BLaER1 (cell line): ENCODE measurements around the gene ST8SIA5.

Experiments used
- H3K27ac ChIP-seq: shearing (Covaris generic); formaldehyde crosslinking; 2 replicates; pipeline ENCODE4 v1.8.1; 2022
- H3K27me3 ChIP-seq: shearing (Covaris generic); formaldehyde crosslinking; 2 replicates; pipeline ENCODE4 v1.8.1; 2022
- H3K36me3 ChIP-seq: shearing (Covaris generic); formaldehyde crosslinking; 2 replicates; pipeline ENCODE4 v1.8.1; 2022
- H3K4me1 ChIP-seq: shearing (Covaris generic); formaldehyde crosslinking; 2 replicates; pipeline ENCODE4 v1.8.1; 2022
- H3K4me2 ChIP-seq: shearing (Covaris generic); formaldehyde crosslinking; 2 replicates; pipeline ENCODE4 v1.8.1; 2022
- H3K4me3 ChIP-seq: shearing (Covaris generic); formaldehyde crosslinking; 2 replicates; pipeline ENCODE4 v1.8.1; 2022
- H3K9ac ChIP-seq: shearing (Covaris generic); formaldehyde crosslinking; 2 replicates; pipeline ENCODE4 v1.8.1; 2022
- H3K9me3 ChIP-seq: shearing (Covaris generic); formaldehyde crosslinking; 2 replicates; pipeline ENCODE4 v1.8.1; 2022
- H4K20me1 ChIP-seq: shearing (Covaris generic); formaldehyde crosslinking; 2 replicates; pipeline ENCODE4 v1.8.1; 2022
- Cebpa-rat ChIP-seq: shearing (Covaris generic); IDR thresholded peaks from 2 replicates; pipeline ENCODE4 v1.8.1; 2022

ST8SIA5 gene

DNA sequence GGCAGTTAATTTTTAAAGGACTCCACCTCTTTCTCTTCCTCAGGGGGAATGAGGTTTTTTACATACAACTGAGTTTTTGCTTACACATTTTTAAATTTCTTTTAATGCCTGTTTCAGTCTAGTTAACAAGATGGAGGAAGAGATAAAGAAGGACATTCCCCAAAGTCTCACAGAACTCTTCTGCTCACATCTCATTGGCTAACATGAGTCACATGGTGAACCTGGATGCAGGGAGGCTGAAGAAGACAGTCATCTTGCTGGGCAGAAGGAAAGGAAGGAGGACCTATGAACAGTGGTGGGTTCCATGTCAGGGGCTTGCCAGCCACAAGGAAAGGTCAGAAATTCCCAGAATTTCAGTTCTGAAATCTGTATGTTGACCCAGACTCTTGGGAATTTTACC, 10.4 kb upstream of the ST8SIA5 start:
- Histone ChIP-seq H3K9ac (no peak overlapping the region), H3K27me3 (no peaks in the 10 kb centered on the region), H3K4me1 (peaks cover 39% of the 10 kb centered on the region), H3K27ac (no peak overlapping the region), H3K4me2 (no peak overlapping the region), H3K4me3 (no peak overlapping the region), H4K20me1 (no peaks in the 10 kb centered on the region), H3K9me3 (no peaks in the 10 kb centered on the region), H3K36me3 (no peaks in the 10 kb centered on the region)
- TF ChIP-seq Cebpa-rat, result no peak

GRCh38 chr18:46764586-46764985, 7.7 kb upstream of the ST8SIA5 start:
- H3K9me3 ChIP-seq, result no peaks in the 10 kb centered on the region
- peaks cover 12% of the 10 kb centered on the region for H3K4me1 ChIP-seq
- H3K27ac ChIP-seq, result no peak overlapping the region
- H3K4me2 ChIP-seq, result no peak overlapping the region
- H3K4me3 ChIP-seq, result no peak overlapping the region
- TF ChIP-seq Cebpa-rat, result no peak
- no peaks in the 10 kb centered on the region for H3K27me3 ChIP-seq
- H3K36me3 ChIP-seq, result no peaks in the 10 kb centered on the region
- no peaks in the 10 kb centered on the region for H4K20me1 ChIP-seq
- H3K9ac ChIP-seq, result no peak overlapping the region

DNA sequence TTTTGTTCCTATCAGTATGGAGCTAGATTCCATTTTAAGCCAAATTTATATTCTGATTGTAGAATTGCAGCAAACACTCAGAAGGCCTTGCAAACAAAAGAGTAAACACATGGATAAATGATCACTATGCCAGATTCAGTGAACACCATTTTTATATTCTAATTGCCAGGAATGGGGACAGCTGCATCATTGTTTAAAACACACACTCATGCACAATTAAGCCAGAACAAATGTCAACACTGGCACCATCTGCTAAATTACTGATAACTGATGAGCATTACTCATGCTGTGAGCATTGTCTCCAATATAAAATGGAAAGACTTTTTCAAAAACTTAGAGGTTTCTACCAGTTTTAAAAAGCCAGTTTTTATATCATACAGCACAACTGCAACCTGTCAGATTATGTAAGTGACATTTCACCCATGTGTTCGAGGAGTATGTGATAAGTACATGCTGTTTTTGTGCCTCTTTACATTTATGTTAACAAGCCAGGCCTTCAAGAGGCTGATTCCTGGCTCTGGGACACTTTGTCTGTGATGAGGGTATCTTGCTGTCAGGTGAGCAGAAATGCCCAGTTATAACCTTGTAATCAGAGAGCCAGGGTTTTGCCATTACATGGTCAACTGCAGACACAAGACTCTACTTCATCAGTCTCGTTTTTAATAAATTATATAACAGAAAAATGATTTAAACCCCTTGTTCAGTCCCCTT, 4.4 kb upstream of the ST8SIA5 start:
- H4K20me1 ChIP-seq, result no peaks in the 10 kb centered on the region
- no peaks in the 10 kb centered on the region for H3K36me3 ChIP-seq
- peaks cover 20% of the 10 kb centered on the region for H3K9me3 ChIP-seq
- peaks cover 2% of the 10 kb centered on the region for H3K4me1 ChIP-seq
- no peak overlapping the region for H3K4me2 ChIP-seq
- no peak overlapping the region for H3K27ac ChIP-seq
- H3K4me3 ChIP-seq, result no peak overlapping the region
- no peak for TF ChIP-seq Cebpa-rat
- no peaks in the 10 kb centered on the region for H3K27me3 ChIP-seq
- H3K9ac ChIP-seq, result no peak overlapping the region

- no peak overlapping the region for H3K4me3 ChIP-seq
- H3K9me3 ChIP-seq, result peaks cover 24% of the 10 kb centered on the region
- H4K20me1 ChIP-seq, result no peaks in the 10 kb centered on the region
- H3K4me2 ChIP-seq, result no peak overlapping the region
- TF ChIP-seq Cebpa-rat, result no peak
- H3K27me3 ChIP-seq, result no peaks in the 10 kb centered on the region
- H3K9ac ChIP-seq, result no peak overlapping the region
- no peak overlapping the region for H3K27ac ChIP-seq
- peaks cover 15% of the 10 kb centered on the region for H3K4me1 ChIP-seq
- H3K36me3 ChIP-seq, result no peaks in the 10 kb centered on the region
Measured at GRCh38 chr18:46759890-46760289, 3.0 kb upstream of the ST8SIA5 start.

DNA sequence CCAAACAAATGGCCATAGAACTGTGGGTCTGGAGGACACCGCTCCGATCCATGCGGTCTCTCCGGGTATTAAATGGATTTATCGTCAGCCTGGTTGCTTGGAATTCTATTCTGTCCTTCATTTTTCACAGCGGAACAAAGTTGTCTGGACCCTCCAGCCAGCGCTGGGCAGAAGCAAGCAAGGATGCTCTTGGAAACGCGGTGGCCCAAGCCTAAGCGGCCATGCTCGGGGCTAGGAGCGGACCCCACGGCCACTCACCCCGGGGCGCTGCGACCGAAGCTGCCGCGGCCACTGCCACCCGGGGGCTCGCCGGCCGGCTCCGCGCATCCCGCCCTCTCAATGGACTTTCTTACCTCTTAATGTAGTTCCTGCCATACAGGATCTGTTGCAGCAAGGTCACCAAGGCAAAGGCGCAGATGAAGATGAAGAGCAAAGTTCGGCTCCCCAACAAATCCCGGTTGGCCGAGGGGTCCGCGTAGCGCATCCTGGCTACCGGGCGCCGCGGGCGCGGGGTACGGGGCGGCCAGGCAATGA, 761 bp downstream of the ST8SIA5 start:
- H3K27me3 ChIP-seq, result no peaks in the 10 kb centered on the region
- H3K4me1 ChIP-seq, result peaks cover 30% of the 10 kb centered on the region
- H3K4me2 ChIP-seq, result peak overlapping the region; percentile 79
- peak overlapping the region; percentile 65; the same call in 1 of the 2 replicates for H3K27ac ChIP-seq
- peaks cover 24% of the 10 kb centered on the region for H3K9me3 ChIP-seq
- no peaks in the 10 kb centered on the region for H4K20me1 ChIP-seq
- H3K9ac ChIP-seq, result peak overlapping the region; percentile 74
- no peak for TF ChIP-seq Cebpa-rat
- 0 out of 2 replicates have a peak, but pooled peaks cover 3% of the 10 kb centered on the region for H3K36me3 ChIP-seq
- peak overlapping the region; percentile 72 for H3K4me3 ChIP-seq

GRCh38 chr18:46755315-46756024, 1.4 kb downstream of the ST8SIA5 start:
- Histone ChIP-seq H3K4me3 (peak overlapping the region; percentile 72), H3K27me3 (no peaks in the 10 kb centered on the region), H3K9ac (peak overlapping the region; percentile 74; the same call in 1 of the 2 replicates), H3K4me2 (peak overlapping the region; percentile 79), H4K20me1 (no peaks in the 10 kb centered on the region), H3K4me1 (peaks cover 30% of the 10 kb centered on the region), H3K27ac (peak overlapping the region; percentile 78; the same call in 1 of the 2 replicates), H3K36me3 (0 out of 2 replicates have a peak, but pooled peaks cover 3% of the 10 kb centered on the region), H3K9me3 (peaks cover 24% of the 10 kb centered on the region)
- no peak for TF ChIP-seq Cebpa-rat

- H3K27me3 ChIP-seq, result no peaks in the 10 kb centered on the region
- no peak for TF ChIP-seq Cebpa-rat
- H3K4me2 ChIP-seq, result peak overlapping the region; percentile 79
- peaks cover 30% of the 10 kb centered on the region for H3K4me1 ChIP-seq
- H3K36me3 ChIP-seq, result 0 out of 2 replicates have a peak, but pooled peaks cover 3% of the 10 kb centered on the region
- peak overlapping the region; percentile 74; the same call in 1 of the 2 replicates for H3K9ac ChIP-seq
- peaks cover 24% of the 10 kb centered on the region for H3K9me3 ChIP-seq
- H4K20me1 ChIP-seq, result no peaks in the 10 kb centered on the region
- peak overlapping the region; percentile 72 for H3K4me3 ChIP-seq
- peak overlapping the region; percentile 78 for H3K27ac ChIP-seq
Measured at GRCh38 chr18:46754661-46755292, 2.1 kb downstream of the ST8SIA5 start.

DNA sequence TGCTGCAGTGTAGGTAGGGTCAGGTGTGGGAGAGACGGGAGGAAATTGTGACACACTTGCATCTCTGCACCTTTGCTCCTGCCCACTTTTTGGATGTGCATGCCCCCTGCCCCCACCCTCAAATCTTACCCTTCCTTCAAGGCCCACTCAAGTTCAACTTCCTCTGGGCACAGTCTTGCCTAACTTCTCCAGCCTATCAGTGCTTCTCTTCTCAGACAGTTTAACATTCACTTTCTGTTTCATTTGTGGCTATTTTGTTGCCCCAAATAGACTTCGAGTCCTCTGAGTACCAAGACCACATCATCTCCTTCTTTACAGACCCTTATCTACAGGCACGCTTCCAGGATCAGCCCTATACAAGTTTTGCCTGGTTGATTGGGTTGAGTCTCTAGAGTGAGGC, 2.7 kb downstream of the ST8SIA5 start:
- H3K4me1 ChIP-seq, result peaks cover 30% of the 10 kb centered on the region
- no peaks in the 10 kb centered on the region for H4K20me1 ChIP-seq
- peak; percentile 58 for TF ChIP-seq Cebpa-rat
- peak overlapping the region; percentile 78 for H3K27ac ChIP-seq
- H3K4me3 ChIP-seq, result peak overlapping the region; percentile 72; the same call in 1 of the 2 replicates
- H3K9me3 ChIP-seq, result peaks cover 24% of the 10 kb centered on the region
- H3K9ac ChIP-seq, result peak overlapping the region; percentile 74; the same call in 1 of the 2 replicates
- H3K27me3 ChIP-seq, result no peaks in the 10 kb centered on the region
- peak overlapping the region; percentile 79 for H3K4me2 ChIP-seq
- 0 out of 2 replicates have a peak, but pooled peaks cover 3% of the 10 kb centered on the region for H3K36me3 ChIP-seq

GRCh38 chr18:46751882-46752281, 5.0 kb downstream of the ST8SIA5 start:
- H3K27ac ChIP-seq, result no peak overlapping the region
- H4K20me1 ChIP-seq, result no peaks in the 10 kb centered on the region
- no peaks in the 10 kb centered on the region for H3K27me3 ChIP-seq
- H3K9ac ChIP-seq, result no peak overlapping the region
- H3K4me2 ChIP-seq, result no peak overlapping the region
- 0 out of 2 replicates have a peak, but pooled peaks cover 3% of the 10 kb centered on the region for H3K36me3 ChIP-seq
- TF ChIP-seq Cebpa-rat, result no peak
- H3K9me3 ChIP-seq, result peaks cover 10% of the 10 kb centered on the region
- H3K4me3 ChIP-seq, result no peak overlapping the region
- peaks cover 30% of the 10 kb centered on the region for H3K4me1 ChIP-seq
